Endodermal cell (in vitro differentiated cells): ENCODE results near the gene ACYP2. TPM values are rescaled to one million over a fixed set of nuclear protein-coding genes. Genes with fewer than 3 reads are reported as not detected.

Source experiments
- DNase-seq: peaks from one replicate; pipeline ENCODE4 v3.0.0-alpha.2; 2017
- H3K27ac ChIP-seq: 2 replicates; pipeline ENCODE4 v1.5.1; 2013; ENCODE audit warnings: mild to moderate bottlenecking, low read depth, low read length, moderate library complexity
- H3K27me3 ChIP-seq: 2 replicates; pipeline ENCODE4 v1.6.1; 2013; ENCODE audit warnings: mild to moderate bottlenecking, low read length, moderate library complexity; ENCODE audit not compliant: insufficient read depth, control insufficient read depth, poor library complexity, severe bottlenecking
- H3K36me3 ChIP-seq: 2 replicates; pipeline ENCODE4 v1.7.0; 2013; ENCODE audit warnings: mild to moderate bottlenecking, low read length, moderate library complexity; ENCODE audit not compliant: control insufficient read depth, insufficient read depth
- H3K4me1 ChIP-seq: one replicate; pipeline ENCODE4 v1.7.0; 2013; ENCODE audit warnings: low read length; ENCODE audit not compliant: control insufficient read depth, insufficient read depth
- H3K4me3 ChIP-seq: 2 replicates; pipeline ENCODE4 v1.5.1; 2013; ENCODE audit warnings: mild to moderate bottlenecking, low read length, moderate library complexity
- H3K9ac ChIP-seq: 2 replicates; pipeline ENCODE4 v1.6.1; 2013; ENCODE audit warnings: mild to moderate bottlenecking, low read length, moderate library complexity; ENCODE audit not compliant: poor library complexity, severe bottlenecking; ENCODE audit errors: extremely low read depth
- H3K9me3 ChIP-seq: 2 replicates; pipeline ENCODE4 v1.6.1; 2013; ENCODE audit warnings: mild to moderate bottlenecking, low read length, moderate library complexity; ENCODE audit not compliant: control insufficient read depth
- H3K27ac Mint-ChIP-seq: 2 replicates; pipeline ENCODE4 v1.8.0; 2020; ENCODE audit warnings: mixed read lengths
- H3K27me3 Mint-ChIP-seq: 2 replicates; pipeline ENCODE4 v1.8.0; 2021; ENCODE audit warnings: mild to moderate bottlenecking, mixed read lengths; ENCODE audit not compliant: insufficient read depth
- H3K36me3 Mint-ChIP-seq: 2 replicates; pipeline ENCODE4 v1.8.0; 2020; ENCODE audit warnings: low read depth, mixed read lengths
- H3K4me1 Mint-ChIP-seq: 2 replicates; pipeline ENCODE4 v1.8.0; 2020; ENCODE audit warnings: mixed read lengths
- H3K4me3 Mint-ChIP-seq: 2 replicates; pipeline ENCODE4 v1.8.0; 2020; ENCODE audit warnings: mild to moderate bottlenecking, moderate library complexity, mixed read lengths
- H3K9me3 Mint-ChIP-seq: 2 replicates; pipeline ENCODE4 v1.8.0; 2020; ENCODE audit warnings: mild to moderate bottlenecking, mixed read lengths
- CTCF ChIP-seq: fragments of 200-600 bp; sonication (generic); conservative IDR thresholded peaks from 2 replicates; pipeline ENCODE4 v1.5.0; 2021; ENCODE audit warnings: antibody characterized with exemption, mild to moderate bottlenecking
- WGBS, 2 experiments: methylation state at CpG; one replicate each; pipeline versions ENCODE4 v1.1.5 to v1.1.7; 2013; ENCODE audit warnings: missing lambda C conversion rate in 2 of 2, mixed read lengths in 1 of 2; ENCODE audit not compliant: insufficient coverage in 1 of 2, insufficient read length in 1 of 2; 5-methylcytosine and 5-hydroxymethylcytosine counted together
- total RNA-seq, 2 donors: library from RNA; stranded (reverse); fragmentation: NEBNext Ultra II Directional in 1 of 2; extraction: Animal tissue kit (Norgen Biotek cat#: 25700) in 1 of 2; gene quantifications; 2 replicates in 1 of 2; 3 replicates in 1 of 2; pipeline ENCODE4 v1.2.1, GENCODE V29; 2021

The ACYP2 gene
- total RNA-seq, 2 donors from 2014 or later: 7.4 to 8.6 TPM

- peaks cover 8% of the 10 kb centered on the region for H3K27me3 ChIP-seq
- 91 to 96% methylated on average over 4 to 5 of the region's 5 CpGs for WGBS, 2 experiments
- no peaks in the 10 kb centered on the region for H3K36me3 ChIP-seq
- H3K4me3 Mint-ChIP-seq: no peak overlapping the region
- H3K27ac ChIP-seq: no peak overlapping the region
- H3K9me3 Mint-ChIP-seq: no peaks in the 10 kb centered on the region
- no peaks in the 10 kb centered on the region for H3K4me1 Mint-ChIP-seq
- no peak overlapping the region for H3K27ac Mint-ChIP-seq
- H3K4me3 ChIP-seq: no peak overlapping the region
- H3K27me3 Mint-ChIP-seq: peaks cover 17% of the 10 kb centered on the region
- no peaks in the 10 kb centered on the region for H3K4me1 ChIP-seq
- TF ChIP-seq CTCF: no peak
- no peak overlapping the region for H3K9ac ChIP-seq
- H3K36me3 Mint-ChIP-seq: no peaks in the 10 kb centered on the region
- no peak for DNase-seq
- H3K9me3 ChIP-seq: no peaks in the 10 kb centered on the region
Measured at GRCh38 chr2:54298514-54298913, 183.1 kb downstream of the ACYP2 start.

GRCh38 chr2:54303631-54304030 lies 188.2 kb downstream of the ACYP2 start:
- Mint-ChIP-seq H3K9me3 (no peaks in the 10 kb centered on the region), H3K36me3 (no peaks in the 10 kb centered on the region), H3K27ac (no peak overlapping the region), H3K27me3 (peaks cover 10% of the 10 kb centered on the region), H3K4me3 (no peak overlapping the region), H3K4me1 (no peaks in the 10 kb centered on the region)
- Histone ChIP-seq H3K27me3 (no peaks in the 10 kb centered on the region), H3K36me3 (no peaks in the 10 kb centered on the region), H3K4me3 (no peak overlapping the region), H3K4me1 (no peaks in the 10 kb centered on the region), H3K9ac (no peak overlapping the region), H3K27ac (no peak overlapping the region), H3K9me3 (no peaks in the 10 kb centered on the region)
- DNase-seq: no peak
- no peak for TF ChIP-seq CTCF

- TF ChIP-seq CTCF: no peak
Measured at GRCh38 chr2:54306556-54306955, 191.1 kb downstream of the ACYP2 start.

More at GRCh38 chr2:54306556-54306955, 191.1 kb downstream of the ACYP2 start:
- Histone ChIP-seq H3K4me1 (no peaks in the 10 kb centered on the region), H3K4me3 (no peak overlapping the region), H3K27me3 (no peaks in the 10 kb centered on the region), H3K27ac (no peak overlapping the region), H3K9me3 (no peaks in the 10 kb centered on the region), H3K36me3 (no peaks in the 10 kb centered on the region), H3K9ac (no peak overlapping the region)
- Mint-ChIP-seq H3K9me3 (no peaks in the 10 kb centered on the region), H3K36me3 (no peaks in the 10 kb centered on the region), H3K4me3 (no peak overlapping the region), H3K27ac (no peak overlapping the region), H3K27me3 (peaks cover 7% of the 10 kb centered on the region), H3K4me1 (no peaks in the 10 kb centered on the region)
- 99 to 100% methylated on average over 2 to 3 of the region's 3 CpGs for WGBS, 2 experiments
- DNase-seq: no peak
